SU-DHL-6 (cell line): ENCODE results near the gene KLHL40.

Experiments
- H2AFZ ChIP-seq: fragments of 200-600 bp; sonication (generic); 2 replicates; pipeline ENCODE4 v1.6.1; 2014; ENCODE audit warnings: low read depth, mild to moderate bottlenecking, moderate library complexity, mixed read lengths, antibody characterized with exemption, low read length; ENCODE audit not compliant: severe bottlenecking
- H3F3A ChIP-seq: fragments of 200-600 bp; shearing (Covaris generic); 2 replicates; pipeline ENCODE4 v1.6.0; 2016; ENCODE audit warnings: antibody characterized with exemption, mild to moderate bottlenecking; ENCODE audit not compliant: insufficient read depth
- H3K27ac ChIP-seq: fragments of 200-600 bp; sonication (generic); 2 replicates; pipeline ENCODE4 v1.5.1; 2016; ENCODE audit warnings: low read depth, mild to moderate bottlenecking, low read length, moderate library complexity, mixed read lengths
- H3K27me3 ChIP-seq: fragments of 200-600 bp; sonication (generic), shearing (Covaris generic); 2 replicates; pipeline ENCODE4 v1.6.0; 2014; ENCODE audit warnings: mild to moderate bottlenecking, low read length
- H3K36me3 ChIP-seq: fragments of 200-600 bp; sonication (generic); 2 replicates; pipeline ENCODE4 v1.6.1; 2014; ENCODE audit warnings: mild to moderate bottlenecking, low read length, mixed read lengths
- H3K4me2 ChIP-seq: fragments of 300-600, 200-600 bp; shearing (Covaris generic), sonication (generic); 2 replicates; pipeline ENCODE4 v1.6.0; 2014; ENCODE audit warnings: low read length, low read depth, mild to moderate bottlenecking; ENCODE audit not compliant: poor library complexity, severe bottlenecking
- H3K4me3 ChIP-seq: fragments of 200-600 bp; sonication (generic); 2 replicates; pipeline ENCODE4 v1.5.1; 2014; ENCODE audit warnings: antibody characterized with exemption, low read length, mild to moderate bottlenecking, mixed read lengths; ENCODE audit not compliant: insufficient read depth, poor library complexity, severe bottlenecking
- H3K79me2 ChIP-seq: fragments of 200-600 bp; sonication (generic); 2 replicates; pipeline ENCODE4 v1.6.1; 2014; ENCODE audit warnings: mild to moderate bottlenecking, low read length, moderate library complexity; ENCODE audit not compliant: insufficient read depth
- H3K9ac ChIP-seq: fragments of 200-600 bp; sonication (generic); 2 replicates; pipeline ENCODE4 v1.7.0; 2014; ENCODE audit warnings: mild to moderate bottlenecking, low read length
- H3K9me2 ChIP-seq: fragments of 200-600 bp; sonication (generic); replicated peaks from 2 replicates; pipeline ENCODE4 v1.6.1; 2014; ENCODE audit warnings: low read length; ENCODE audit not compliant: insufficient read depth
- H3K9me3 ChIP-seq: fragments of 200-600 bp; sonication (generic); 2 replicates; pipeline ENCODE4 v1.6.1; 2014; ENCODE audit warnings: low read length, mixed read lengths; ENCODE audit not compliant: insufficient read depth
- H4K20me1 ChIP-seq: fragments of 200-600 bp; sonication (generic); 2 replicates; pipeline ENCODE4 v1.6.1; 2014; ENCODE audit warnings: low read depth, mild to moderate bottlenecking, antibody characterized with exemption, low read length, moderate library complexity, mixed read lengths
- CTCF ChIP-seq: fragments of 200-600 bp; sonication (generic); IDR thresholded peaks from one replicate; pipeline ENCODE4 v1.5.1; 2017; ENCODE audit warnings: antibody characterized with exemption, mild to moderate bottlenecking, low read length, moderate library complexity; ENCODE audit not compliant: insufficient read depth, poor library complexity, severe bottlenecking
- EZH2phosphoT487 ChIP-seq: fragments of 200-600 bp; sonication (generic), shearing (Covaris generic); conservative IDR thresholded peaks from 2 replicates; pipeline ENCODE4 v1.6.1; 2018; ENCODE audit warnings: mild to moderate bottlenecking, antibody characterized with exemption, low read length, moderate library complexity, mixed read lengths

Gene KLHL40

GRCh38 chr3:42732196-42732828 lies 47.0 kb downstream of the KLHL40 start:
- Histone ChIP-seq H3K9me3 (no peaks in the 10 kb centered on the region), H3K9ac (no peak overlapping the region), H2AFZ (no peak overlapping the region), H4K20me1 (no peaks in the 10 kb centered on the region), H3K27ac (no peak overlapping the region), H3K4me2 (no peak overlapping the region), H3K4me3 (no peak overlapping the region), H3K27me3 (no peaks in the 10 kb centered on the region), H3K9me2 (no peaks in the 10 kb centered on the region), H3K36me3 (no peaks in the 10 kb centered on the region), H3F3A (no peaks in the 10 kb centered on the region), H3K79me2 (no peaks in the 10 kb centered on the region)
- TF ChIP-seq EZH2phosphoT487 (no peak), CTCF (no peak)

- H4K20me1 ChIP-seq = no peaks in the 10 kb centered on the region
- no peak overlapping the region for H3K4me2 ChIP-seq
- no peak overlapping the region for H3K27ac ChIP-seq
- H3K36me3 ChIP-seq = no peaks in the 10 kb centered on the region
- H2AFZ ChIP-seq = no peak overlapping the region
- no peaks in the 10 kb centered on the region for H3K79me2 ChIP-seq
- no peaks in the 10 kb centered on the region for H3F3A ChIP-seq
- no peaks in the 10 kb centered on the region for H3K27me3 ChIP-seq
- no peak overlapping the region for H3K9ac ChIP-seq
- no peak overlapping the region for H3K4me3 ChIP-seq
- TF ChIP-seq EZH2phosphoT487 (no peak), CTCF (no peak)
- no peaks in the 10 kb centered on the region for H3K9me2 ChIP-seq
- no peaks in the 10 kb centered on the region for H3K9me3 ChIP-seq
Measured at GRCh38 chr3:42732829-42733459, 47.6 kb downstream of the KLHL40 start.

DNA sequence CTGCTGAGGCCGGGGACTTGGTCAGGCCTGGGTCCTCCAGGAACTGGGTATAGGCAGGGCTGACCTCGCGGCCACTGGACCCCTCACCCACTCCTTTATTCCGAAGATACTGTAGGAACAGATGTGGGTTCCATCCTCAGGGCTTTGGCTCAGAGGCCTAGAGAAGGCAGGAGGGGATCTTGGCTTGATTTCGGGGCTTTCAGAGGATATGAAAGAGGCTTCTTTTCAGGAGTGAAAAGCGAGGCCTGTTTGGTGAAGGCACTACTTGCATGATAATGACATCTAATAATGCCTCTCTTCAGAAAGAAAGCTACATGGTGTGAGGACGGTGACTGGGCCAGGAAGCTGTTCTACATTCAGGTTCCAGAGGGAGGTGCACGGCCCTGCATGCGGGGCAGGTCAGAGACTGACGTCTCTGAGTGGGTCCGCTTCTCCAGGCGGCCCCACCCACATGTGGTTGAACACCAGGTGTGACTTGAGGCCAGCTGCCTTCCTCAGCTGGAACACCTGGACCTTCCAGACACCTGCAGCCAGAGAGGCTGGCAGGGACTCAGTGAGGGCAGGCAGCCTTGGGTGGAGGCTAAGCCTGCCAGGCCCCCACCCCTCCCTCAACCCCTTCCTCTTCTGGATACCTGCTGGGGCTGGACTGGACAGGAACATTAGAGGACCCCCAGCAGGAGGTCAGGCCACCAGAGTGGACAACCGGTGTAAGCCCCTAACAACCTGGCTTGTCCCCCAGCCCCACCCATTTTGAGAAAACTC lies 48.3 kb downstream of the KLHL40 start:
- Histone ChIP-seq H4K20me1 (no peaks in the 10 kb centered on the region), H3K36me3 (no peaks in the 10 kb centered on the region), H3K27ac (no peak overlapping the region), H3K9me3 (no peaks in the 10 kb centered on the region), H3F3A (no peaks in the 10 kb centered on the region), H3K9ac (no peak overlapping the region), H3K27me3 (no peaks in the 10 kb centered on the region), H3K4me3 (no peak overlapping the region), H2AFZ (no peak overlapping the region), H3K4me2 (no peak overlapping the region), H3K9me2 (no peaks in the 10 kb centered on the region), H3K79me2 (no peaks in the 10 kb centered on the region)
- TF ChIP-seq CTCF = no peak
- TF ChIP-seq EZH2phosphoT487 = no peak
